Keratinocyte (primary cell): ENCODE results near the gene CTRB2. TPM values are rescaled to one million over a fixed set of nuclear protein-coding genes. Genes with fewer than 3 reads are reported as not detected.

Experiments
- DNase-seq: peaks from one replicate; pipeline ENCODE4 v3.0.0-alpha.2; 2011; ENCODE audit warnings: low read depth, missing footprints, low spot score
- FAIRE-seq: peaks from 2 replicates; lab custom pipeline; 2011; peaks lifted over from hg19 to GRCh38; lab: Jason Lieb, UNC
- H2AFZ ChIP-seq: 2 replicates; pipeline ENCODE4 v1.6.0; 2012; ENCODE audit warnings: low read length, control low read depth, inconsistent platforms; ENCODE audit not compliant: control insufficient read depth
- H3K27ac ChIP-seq: 2 replicates; pipeline ENCODE4 v1.5.1; 2011; ENCODE audit warnings: low read length; ENCODE audit not compliant: control insufficient read depth, insufficient read depth
- H3K27me3 ChIP-seq: 3 replicates; pipeline ENCODE4 v1.6.0; 2011; ENCODE audit warnings: low read length; ENCODE audit not compliant: control insufficient read depth, insufficient read depth; ENCODE audit errors: extremely low read depth
- H3K36me3 ChIP-seq, 2 experiments: 2 replicates in 1 of 2; 3 replicates in 1 of 2; pipeline ENCODE4 v1.5.1; 2011; ENCODE audit warnings: low read length in 2 of 2, mild to moderate bottlenecking in 1 of 2; ENCODE audit not compliant: control insufficient read depth in 2 of 2, insufficient read depth in 2 of 2; ENCODE audit errors: extremely low read depth in 1 of 2
- H3K4me1 ChIP-seq: 3 replicates; pipeline ENCODE4 v1.5.1; 2011; ENCODE audit warnings: low read length; ENCODE audit not compliant: control insufficient read depth, insufficient read depth; ENCODE audit errors: extremely low read depth
- H3K4me2 ChIP-seq: 3 replicates; pipeline ENCODE4 v1.6.0; 2011; ENCODE audit warnings: low read depth, low read length; ENCODE audit not compliant: control insufficient read depth, insufficient read depth; ENCODE audit errors: extremely low read depth
- H3K4me3 ChIP-seq, 3 experiments: fragments of 200-600 bp in 1 of 3; sonication (generic) in 1 of 3; 2 replicates in 2 of 3; 3 replicates in 1 of 3; pipeline ENCODE4 v1.5.1; 2011 to 2016; ENCODE audit warnings: low read length in 3 of 3, mild to moderate bottlenecking in 3 of 3, control low read depth in 2 of 3, inconsistent platforms in 1 of 3, low read depth in 1 of 3, mixed read lengths in 1 of 3, mixed run types in 1 of 3, moderate library complexity in 1 of 3; ENCODE audit not compliant: control insufficient read depth in 2 of 3, insufficient read depth in 2 of 3; ENCODE audit errors: extremely low read depth in 1 of 3
- H3K79me2 ChIP-seq: 2 replicates; pipeline ENCODE4 v1.6.0; 2012; ENCODE audit warnings: low read length; ENCODE audit not compliant: control insufficient read depth, insufficient read depth
- H3K9ac ChIP-seq: 3 replicates; pipeline ENCODE4 v1.6.0; 2011; ENCODE audit warnings: low read length; ENCODE audit not compliant: control insufficient read depth, insufficient read depth; ENCODE audit errors: extremely low read depth
- H3K9me1 ChIP-seq: 3 replicates; pipeline ENCODE4 v1.6.0; 2011; ENCODE audit warnings: low read length; ENCODE audit not compliant: control insufficient read depth, insufficient read depth; ENCODE audit errors: extremely low read depth
- H3K9me3 ChIP-seq: 2 replicates; pipeline ENCODE4 v1.5.1; 2012; ENCODE audit warnings: low read depth, low read length; ENCODE audit not compliant: control insufficient read depth
- H4K20me1 ChIP-seq: 3 replicates; pipeline ENCODE4 v1.6.0; 2011; ENCODE audit warnings: low read length; ENCODE audit not compliant: control insufficient read depth, insufficient read depth; ENCODE audit errors: extremely low read depth
- CTCF ChIP-seq, 3 experiments: IDR thresholded peaks in 1 of 3; conservative IDR thresholded peaks in 1 of 3; optimal IDR thresholded peaks in 1 of 3; 2 replicates in 2 of 3; 3 replicates in 1 of 3; pipeline versions ENCODE3 to v1.5.1; 2011; ENCODE audit warnings: low read length in 3 of 3, mild to moderate bottlenecking in 3 of 3, moderate library complexity in 2 of 3, control low read depth in 1 of 3, inconsistent platforms in 1 of 3; ENCODE audit not compliant: insufficient read depth in 2 of 3; ENCODE audit errors: extremely low read depth in 1 of 3
- EZH2 ChIP-seq: IDR thresholded peaks from one replicate; pipeline ENCODE4 v1.6.1; 2012; ENCODE audit warnings: inconsistent platforms, mild to moderate bottlenecking, low read length, moderate library complexity
- dilution Hi-C: fragments of 300-500 bp; cut with MboI; formaldehyde crosslinking; loops from one replicate; pipeline ENCODE4 v1.7.0; 2020; ENCODE audit warnings: low sequenced_read_pairs; ENCODE audit not compliant: extremely low pct_ligation_motif_present
- polyA plus RNA-seq, 5 experiments: library from polyadenylated mRNA; depleted of rRNA in 3 of 5; stranded (reverse) in 3 of 5; stranded (forward) in 1 of 5; unstranded in 1 of 5; fragments of >200 nt; gene quantifications; 1 replicate in 1 of 5; 2 replicates in 3 of 5; 3 replicates in 1 of 5; pipeline versions ENCODE4 v1.2.1 to v1.2.3, GENCODE V29; 2011 to 2012; ENCODE audit warnings: missing spikeins in 2 of 5, low read depth in 1 of 5, low replicate concordance in 1 of 5

Gene CTRB2
- polyA plus RNA-seq, 1 donor (not counting 4 experiments of a cell fraction or from before 2014, with no cell fraction given), result not detected

- H3K9ac ChIP-seq, result no peak overlapping the region
- DNase-seq (no peak), FAIRE-seq (no peak)
- H3K4me3 ChIP-seq, result no peak overlapping the region
- TF ChIP-seq EZH2 (no peak), CTCF (optimal IDR thresholded peaks at IDR 0.05 in 1 of 3, IDR thresholded peaks at IDR 0.05 in 1 of 3, conservative IDR thresholded peaks at IDR 0.05 in 1 of 3; ENCODE audit: extremely low read depth in 1 of 3, insufficient read depth in 2 of 3, low read length in 3 of 3) (no peak)
- H3K4me2 ChIP-seq, result no peak overlapping the region
- H3K79me2 ChIP-seq, result no peaks in the 10 kb centered on the region
- no peak overlapping the region for H2AFZ ChIP-seq
- H3K27ac ChIP-seq, result no peak overlapping the region
- no peaks in the 10 kb centered on the region for H3K4me1 ChIP-seq
- H3K9me1 ChIP-seq, result no peaks in the 10 kb centered on the region
- no peaks in the 10 kb centered on the region for H3K9me3 ChIP-seq
- peaks cover 11% of the 10 kb centered on the region for H3K27me3 ChIP-seq
- H3K36me3 ChIP-seq, result no peaks in the 10 kb centered on the region
- dilution Hi-C loops, result no loop called here
- H4K20me1 ChIP-seq, result no peaks in the 10 kb centered on the region
These were observed 8.8 kb downstream of the CTRB2 start for GRCh38 chr16:75198135-75198600.

DNA sequence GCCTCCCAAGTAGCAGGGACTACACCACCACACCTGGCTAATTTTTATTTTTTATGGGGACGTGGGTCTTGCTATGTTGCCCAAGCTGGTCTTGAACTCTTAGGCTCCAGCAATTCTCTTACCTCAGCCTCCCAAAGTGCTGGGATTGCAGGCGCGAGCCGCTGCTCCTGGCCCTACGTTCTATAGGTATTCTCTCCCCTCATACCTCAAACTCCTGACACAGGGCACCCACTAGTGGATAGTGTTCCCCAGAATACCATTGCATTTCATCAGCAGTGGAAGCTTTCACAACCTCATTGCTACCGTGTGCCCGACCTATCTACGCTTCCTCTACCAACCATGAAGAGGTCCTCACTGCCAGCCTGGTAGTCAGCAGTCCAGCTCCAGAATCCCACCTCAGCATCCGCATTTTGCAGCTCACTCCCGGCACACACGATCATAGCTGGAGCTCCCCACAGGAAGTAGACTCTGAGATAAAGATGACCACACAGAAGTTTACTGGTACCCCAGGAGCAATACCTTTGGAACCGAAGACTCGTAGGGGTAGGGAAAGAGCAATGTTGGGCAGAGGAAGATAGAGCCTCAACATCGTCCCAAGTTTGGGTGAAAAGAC, 9.3 kb downstream of the CTRB2 start:
- Histone ChIP-seq H2AFZ (no peak overlapping the region), H3K4me2 (no peak overlapping the region), H3K9me1 (no peaks in the 10 kb centered on the region), H4K20me1 (no peaks in the 10 kb centered on the region), H3K79me2 (no peaks in the 10 kb centered on the region), H3K27ac (no peak overlapping the region), H3K27me3 (peaks cover 11% of the 10 kb centered on the region), H3K9me3 (no peaks in the 10 kb centered on the region), H3K4me1 (no peaks in the 10 kb centered on the region), H3K4me3 (no peak overlapping the region), H3K9ac (no peak overlapping the region), H3K36me3 (no peaks in the 10 kb centered on the region)
- FAIRE-seq (no peak), DNase-seq (no peak)
- dilution Hi-C loops, result no loop called here
- TF ChIP-seq CTCF (optimal IDR thresholded peaks at IDR 0.05 in 1 of 3, IDR thresholded peaks at IDR 0.05 in 1 of 3, conservative IDR thresholded peaks at IDR 0.05 in 1 of 3; ENCODE audit: extremely low read depth in 1 of 3, insufficient read depth in 2 of 3, low read length in 3 of 3), result peak in 1 of 3 experiments; percentile 11
- no peak for TF ChIP-seq EZH2
